Right lung (tissue), 5 donors: ENCODE measurements around the gene UQCR10. TPM values are rescaled to one million over a fixed set of nuclear protein-coding genes. Genes with fewer than 3 reads are reported as not detected.
"Not testable (repeated sequence)": the region's sequence is repeated elsewhere in the genome, so short reads cannot be mapped to it uniquely, and the experiment has no call there.

Source experiments
- DNase-seq, 2 donors: peaks; one replicate each; pipeline ENCODE4 v3.0.0-alpha.2; 2013
- polyA plus RNA-seq, 5 donors: library from polyadenylated mRNA; unstranded; fragments of 120-200 nt; gene quantifications; one replicate each; pipeline versions ENCODE4 v1.2.1 to v1.2.3, GENCODE V29; 2013; ENCODE audit warnings: inconsistent platforms in 1 of 5, low replicate concordance in 1 of 5; ENCODE audit not compliant: insufficient read length in 5 of 5, insufficient read depth in 1 of 5

UQCR10 gene
- polyA plus RNA-seq, 5 donors: 111 to 139 (median 121) TPM

GRCh38 chr22:29733362-29734201 is 33.6 kb upstream of the UQCR10 start:
- DNase-seq: no peak

- no peak for DNase-seq
Observed at GRCh38 chr22:29734406-29734805, 32.8 kb upstream of the UQCR10 start.

GRCh38 chr22:29734838-29735237 is 32.3 kb upstream of the UQCR10 start:
- DNase-seq: no peak

- DNase-seq: no peak
Observed at GRCh38 chr22:29735416-29735815, 31.8 kb upstream of the UQCR10 start.

GRCh38 chr22:29737251-29738117 is 29.7 kb upstream of the UQCR10 start:
- DNase-seq: peak in 1 of 2 donors; percentile 20

- no peak for DNase-seq
Observed at GRCh38 chr22:29738118-29738815, 28.9 kb upstream of the UQCR10 start.

GRCh38 chr22:29739346-29739875 is 27.8 kb upstream of the UQCR10 start:
- DNase-seq: no peak

GRCh38 chr22:29740216-29740615 is 27.0 kb upstream of the UQCR10 start:
- no peak for DNase-seq

- no peak for DNase-seq
Observed at GRCh38 chr22:29741926-29742325, 25.2 kb upstream of the UQCR10 start.

GRCh38 chr22:29742326-29742725 is 24.8 kb upstream of the UQCR10 start:
- DNase-seq: no peak

- no peak for DNase-seq
Observed at GRCh38 chr22:29744902-29745301, 22.3 kb upstream of the UQCR10 start.

- DNase-seq: no peak
Observed at GRCh38 chr22:29747832-29748231, 19.3 kb upstream of the UQCR10 start.

GRCh38 chr22:29748248-29748893 is 18.8 kb upstream of the UQCR10 start:
- DNase-seq: no peak

GRCh38 chr22:29750029-29750428 is 17.1 kb upstream of the UQCR10 start:
- no peak for DNase-seq

GRCh38 chr22:29750559-29751538 is 16.3 kb upstream of the UQCR10 start:
- DNase-seq: no peak

- no peak for DNase-seq
Observed at GRCh38 chr22:29751669-29752068, 15.5 kb upstream of the UQCR10 start.

- no peak for DNase-seq
Observed at GRCh38 chr22:29753808-29754657, 13.1 kb upstream of the UQCR10 start.

- not testable (repeated sequence) for DNase-seq
Observed at GRCh38 chr22:29754658-29755395, 12.3 kb upstream of the UQCR10 start.
